OCI-LY3 (cell line): ENCODE measurements around the gene POLR3H.
A peak's percentile ranks its signal among the peaks of the same experiment; 100 is the strongest.

Source experiments
- H2AFZ ChIP-seq: fragments of 200-600, 300-600 bp; shearing (Covaris generic); 2 replicates; pipeline ENCODE4 v1.6.0; 2014; ENCODE audit warnings: antibody characterized with exemption, low read depth, low read length
- H3K27ac ChIP-seq: fragments of 200-600, 300-600 bp; sonication (generic); 2 replicates; pipeline ENCODE4 v1.5.1; 2014; ENCODE audit warnings: mild to moderate bottlenecking, low read length, moderate library complexity, mixed read lengths
- H3K27me3 ChIP-seq: fragments of 200-600, 300-600 bp; sonication (generic); 2 replicates; pipeline ENCODE4 v1.6.1; 2014; ENCODE audit warnings: low read depth, low read length, mixed read lengths
- H3K36me3 ChIP-seq: fragments of 200-600, 300-600 bp; sonication (generic); replicated peaks from 2 replicates; pipeline ENCODE3; 2014; ENCODE audit warnings: low read depth, low read length, mixed read lengths
- H3K4me1 ChIP-seq: fragments of 300-600, 200-600 bp; sonication (generic); 2 replicates; pipeline ENCODE4 v1.6.1; 2014; ENCODE audit warnings: low read length, mixed read lengths
- H3K4me2 ChIP-seq: fragments of 200-600, 300-600 bp; sonication (generic); 2 replicates; pipeline ENCODE4 v1.6.1; 2014; ENCODE audit warnings: low read length, mixed read lengths
- H3K4me3 ChIP-seq: fragments of 300-600, 200-600 bp; sonication (generic); 2 replicates; pipeline ENCODE4 v1.5.1; 2014; ENCODE audit warnings: antibody characterized with exemption, mild to moderate bottlenecking, low read length, moderate library complexity
- H3K79me2 ChIP-seq: fragments of 300-600, 200-600 bp; shearing (Covaris generic); 2 replicates; pipeline ENCODE4 v1.6.1; 2014; ENCODE audit warnings: mild to moderate bottlenecking, low read length, mixed read lengths
- H3K9ac ChIP-seq: fragments of 300-600, 200-600 bp; shearing (Covaris generic); 2 replicates; pipeline ENCODE4 v1.6.0; 2014; ENCODE audit warnings: mild to moderate bottlenecking, low read length, moderate library complexity
- H3K9me3 ChIP-seq: fragments of 200-600, 300-600 bp; shearing (Covaris generic); 2 replicates; pipeline ENCODE4 v1.6.1; 2014; ENCODE audit warnings: low read length, mixed read lengths; ENCODE audit not compliant: insufficient read depth
- H4K20me1 ChIP-seq: fragments of 200-600, 300-600 bp; sonication (generic); 2 replicates; pipeline ENCODE4 v1.6.1; 2016; ENCODE audit warnings: low read length, mixed read lengths; ENCODE audit not compliant: insufficient read depth
- CTCF ChIP-seq: fragments of 200-600, 300-600 bp; sonication (generic); IDR thresholded peaks from 2 replicates; pipeline ENCODE4 v1.5.1; 2014; ENCODE audit warnings: antibody characterized with exemption, low read length, low read depth
- EZH2phosphoT487 ChIP-seq: fragments of 200-600 bp; shearing (Covaris generic); IDR thresholded peaks from 2 replicates; pipeline ENCODE4 v1.6.1; 2018; ENCODE audit warnings: antibody characterized with exemption, mixed run types, low read depth

POLR3H gene

GRCh38 chr22:41521126-41521525 lies 23.1 kb downstream of the POLR3H start:
- Histone ChIP-seq H3K9me3 (no peaks in the 10 kb centered on the region), H3K4me1 (no peaks in the 10 kb centered on the region), H3K36me3 (peaks cover 28% of the 10 kb centered on the region), H3K4me3 (no peak overlapping the region), H2AFZ (no peak overlapping the region), H3K27me3 (no peaks in the 10 kb centered on the region), H3K4me2 (no peak overlapping the region), H3K79me2 (no peaks in the 10 kb centered on the region), H3K27ac (no peak overlapping the region), H4K20me1 (0 out of 2 replicates have a peak, but pooled peaks cover 5% of the 10 kb centered on the region), H3K9ac (no peak overlapping the region)
- TF ChIP-seq CTCF (no peak), EZH2phosphoT487 (no peak)

- Histone ChIP-seq H3K9ac (no peak overlapping the region), H3K79me2 (no peaks in the 10 kb centered on the region), H3K27me3 (no peaks in the 10 kb centered on the region), H3K36me3 (peaks cover 22% of the 10 kb centered on the region), H3K4me1 (no peaks in the 10 kb centered on the region), H3K9me3 (no peaks in the 10 kb centered on the region), H3K4me2 (no peak overlapping the region), H3K4me3 (no peak overlapping the region), H2AFZ (no peak overlapping the region), H3K27ac (no peak overlapping the region), H4K20me1 (no peaks in the 10 kb centered on the region)
- TF ChIP-seq CTCF = no peak; the same call in 1 of the 2 replicates
- TF ChIP-seq EZH2phosphoT487 = no peak
These were observed 26.3 kb downstream of the POLR3H start for GRCh38 chr22:41518048-41518347.

- no peaks in the 10 kb centered on the region for H3K9me3 ChIP-seq
- no peak overlapping the region for H3K27ac ChIP-seq
- no peak overlapping the region for H3K4me2 ChIP-seq
- no peaks in the 10 kb centered on the region for H3K4me1 ChIP-seq
- H3K9ac ChIP-seq = no peak overlapping the region
- peaks cover 22% of the 10 kb centered on the region for H3K36me3 ChIP-seq
- H3K4me3 ChIP-seq = no peak overlapping the region
- H2AFZ ChIP-seq = no peak overlapping the region
- no peaks in the 10 kb centered on the region for H3K27me3 ChIP-seq
- 0 out of 2 replicates have a peak, but pooled peaks cover 3% of the 10 kb centered on the region for H4K20me1 ChIP-seq
- no peaks in the 10 kb centered on the region for H3K79me2 ChIP-seq
- TF ChIP-seq EZH2phosphoT487 (no peak), CTCF (peak; percentile 95)
These were observed 26.9 kb downstream of the POLR3H start for GRCh38 chr22:41517172-41518047.

GRCh38 chr22:41516462-41516861 lies 27.8 kb downstream of the POLR3H start:
- Histone ChIP-seq H3K27ac (no peak overlapping the region), H3K4me2 (no peak overlapping the region), H3K79me2 (no peaks in the 10 kb centered on the region), H3K4me3 (no peak overlapping the region), H4K20me1 (0 out of 2 replicates have a peak, but pooled peaks cover 3% of the 10 kb centered on the region), H3K4me1 (no peaks in the 10 kb centered on the region), H3K9me3 (no peaks in the 10 kb centered on the region), H3K9ac (no peak overlapping the region), H3K27me3 (no peaks in the 10 kb centered on the region), H3K36me3 (peaks cover 30% of the 10 kb centered on the region), H2AFZ (no peak overlapping the region)
- no peak for TF ChIP-seq EZH2phosphoT487
- TF ChIP-seq CTCF = no peak
